Measurements from ENCODE around the gene SETBP1.

SETBP1 gene

GRCh38 chr18:44680273-44681075 lies at the start of gene SETBP1:
TSS of gene SETBP1 (plus strand) at chr18:44680888. CDS start at chr18:44701347, 20,459 bp downstream.
- DNase-seq (ENCODE audit: low read depth), result peak; percentile 6

DNA sequence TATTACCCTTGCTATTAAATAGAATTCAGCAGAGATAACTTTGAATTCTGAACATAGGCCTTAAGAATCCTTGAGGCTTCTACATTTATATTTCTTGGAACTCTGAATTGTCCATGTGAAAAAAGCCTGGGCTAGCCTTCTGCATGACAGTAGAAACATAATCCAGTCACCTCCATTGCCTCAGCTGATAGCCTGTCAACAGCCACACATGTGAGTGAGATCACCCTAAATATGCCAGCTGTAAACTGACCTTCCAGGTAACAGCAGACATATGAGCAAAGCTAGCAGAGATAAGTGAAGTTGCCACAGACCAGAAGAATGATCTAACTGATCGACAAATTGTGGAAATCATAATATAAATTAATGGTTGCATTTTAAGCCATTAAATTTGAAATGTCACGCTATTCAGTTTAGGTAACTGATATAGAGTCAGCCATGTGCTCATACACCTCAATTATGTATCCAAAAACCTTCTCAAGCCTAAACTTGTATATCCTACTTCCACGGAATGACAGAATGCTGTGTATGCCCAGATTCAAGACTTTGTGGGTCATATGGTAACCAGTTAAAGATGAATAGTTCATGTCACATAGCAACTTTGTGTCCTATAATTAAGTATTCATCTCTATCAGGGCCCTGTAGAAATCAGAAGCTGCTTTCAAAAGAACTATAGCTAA lies 48.1 kb upstream of the SETBP1 start:
- no peak for DNase-seq (ENCODE audit: low read depth)

DNA sequence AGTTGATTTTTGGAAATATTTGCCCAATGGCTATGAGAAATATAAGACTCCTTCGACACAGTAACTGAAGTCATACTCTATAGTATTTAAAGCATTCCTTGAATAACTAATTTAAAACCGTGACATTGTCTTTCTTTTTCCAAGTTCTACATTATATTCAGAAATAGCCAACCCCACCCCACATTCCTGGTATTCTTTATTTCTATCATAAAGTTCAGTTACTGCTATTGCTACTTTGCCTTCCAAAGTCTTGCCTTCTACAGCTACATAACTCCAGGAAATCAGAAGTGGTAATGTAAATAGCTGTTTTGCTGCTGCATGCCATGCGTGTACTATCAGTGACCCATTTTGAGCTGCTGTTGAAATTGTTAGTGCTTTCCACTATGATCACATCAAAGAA lies 45.1 kb upstream of the SETBP1 start:
- DNase-seq (ENCODE audit: low read depth), result no peak

GRCh38 chr18:44636241-44636640 lies 44.4 kb upstream of the SETBP1 start:
- DNase-seq (ENCODE audit: low read depth), result no peak

GRCh38 chr18:44637210-44638033 lies 43.3 kb upstream of the SETBP1 start:
- DNase-seq (ENCODE audit: low read depth), result no peak

DNA sequence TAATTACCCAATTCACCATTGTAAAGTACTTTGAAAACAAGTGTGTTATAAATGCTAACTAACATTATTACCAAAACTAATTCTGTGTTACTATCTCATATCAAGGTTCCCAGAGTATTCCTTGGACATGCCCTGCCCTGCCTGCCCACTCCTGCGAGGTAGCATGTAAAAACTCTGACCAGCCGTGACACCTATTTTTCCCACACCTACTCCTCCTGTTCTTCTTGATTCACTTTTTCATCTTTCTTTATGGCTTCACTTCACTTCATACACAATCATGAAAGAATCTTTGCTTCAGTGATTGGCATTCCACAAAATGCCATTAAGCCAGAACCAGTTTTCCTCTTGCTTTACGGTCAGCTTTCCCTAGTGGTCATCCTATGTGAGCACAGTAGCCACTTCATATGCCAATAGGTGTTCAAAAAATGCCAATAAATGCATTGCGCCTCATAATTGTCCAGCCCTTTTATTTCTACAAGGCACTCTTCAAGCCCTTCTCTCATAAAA lies 42.6 kb upstream of the SETBP1 start:
- no peak for DNase-seq (ENCODE audit: low read depth)

GRCh38 chr18:44638811-44639210 lies 41.9 kb upstream of the SETBP1 start:
- DNase-seq (ENCODE audit: low read depth), result no peak

DNA sequence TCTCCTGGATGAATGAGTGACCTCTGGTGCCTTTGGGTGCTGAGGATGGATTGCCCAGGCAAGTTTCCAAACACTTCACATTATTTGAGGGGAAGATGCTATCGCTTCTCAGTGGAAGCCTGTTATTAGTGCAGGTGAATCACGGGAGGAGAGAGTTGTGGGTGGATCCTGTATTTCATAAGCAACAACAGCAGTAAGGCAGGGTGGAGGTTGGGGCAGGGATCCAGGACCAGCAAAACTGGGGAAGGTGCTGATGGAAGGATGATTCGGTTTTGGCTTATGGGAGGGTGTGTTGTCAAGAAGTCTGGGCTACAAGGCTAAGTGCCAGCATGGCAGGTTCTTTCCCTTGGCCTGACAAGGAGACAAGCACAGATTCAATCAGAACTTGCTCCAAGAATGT lies 37.7 kb upstream of the SETBP1 start:
- no peak for DNase-seq (ENCODE audit: low read depth)

- DNase-seq (ENCODE audit: low read depth), result no peak
These were observed 29.2 kb upstream of the SETBP1 start for GRCh38 chr18:44651478-44651877.

GRCh38 chr18:44651918-44652572 lies 28.6 kb upstream of the SETBP1 start:
- DNase-seq (ENCODE audit: low read depth), result no peak

DNA sequence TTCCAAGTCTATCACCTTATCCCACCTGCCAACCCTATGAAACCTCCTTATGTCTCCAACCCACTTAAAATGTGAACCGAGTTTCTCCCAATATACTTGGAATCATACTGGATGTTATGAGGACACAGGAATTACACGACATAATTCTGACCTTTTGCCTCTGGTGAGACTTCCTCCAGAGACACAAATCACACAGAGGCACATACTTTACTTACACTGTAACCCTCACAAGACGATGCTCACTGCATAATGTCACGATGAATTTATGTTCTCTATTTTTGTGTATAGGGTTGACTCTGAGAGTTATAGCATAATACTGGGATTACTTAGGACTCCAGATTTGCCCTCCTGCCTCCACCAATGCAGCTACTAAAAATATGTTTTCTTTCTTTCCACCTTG lies 28.0 kb upstream of the SETBP1 start:
- no peak for DNase-seq (ENCODE audit: low read depth)

DNA sequence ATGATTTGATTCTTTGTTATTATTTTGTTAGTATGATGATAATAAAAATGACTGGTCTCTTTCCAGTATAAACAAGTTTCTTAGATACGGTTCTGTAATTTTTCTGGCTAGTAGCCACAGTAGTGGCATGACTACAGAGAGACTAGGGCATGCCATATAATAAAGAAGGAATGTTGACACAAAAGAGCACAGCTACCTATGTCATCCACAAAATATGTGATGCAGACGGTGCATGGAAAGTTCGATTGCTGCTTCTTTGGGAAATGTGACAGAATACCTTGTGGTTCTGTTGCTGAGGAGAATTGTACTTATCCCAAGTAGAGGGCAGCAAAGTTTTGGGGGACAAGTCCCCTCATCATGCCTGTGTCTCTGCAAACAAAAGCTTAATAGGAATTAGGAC lies 26.1 kb upstream of the SETBP1 start:
- no peak for DNase-seq (ENCODE audit: low read depth)

DNA sequence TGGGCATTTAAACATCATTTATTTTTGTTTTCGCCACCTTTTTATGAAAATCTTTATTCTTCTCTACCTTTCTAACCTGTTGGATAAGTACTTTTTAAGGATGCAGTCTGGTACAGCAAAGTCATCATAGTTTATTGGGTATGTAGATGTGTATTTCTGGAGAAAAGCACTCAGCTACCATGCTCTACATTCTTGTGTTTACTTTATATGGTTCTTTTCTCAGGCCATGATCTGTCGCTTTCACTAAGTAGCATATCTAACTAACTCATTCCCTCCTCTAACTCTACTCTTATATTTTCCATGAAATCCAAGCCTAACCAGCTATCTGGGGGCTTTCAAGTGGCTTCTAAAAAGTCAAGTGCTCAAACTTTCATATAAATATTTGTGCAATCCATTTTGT lies 25.3 kb upstream of the SETBP1 start:
- DNase-seq (ENCODE audit: low read depth), result no peak

- DNase-seq (ENCODE audit: low read depth), result no peak
These were observed 20.9 kb upstream of the SETBP1 start for GRCh38 chr18:44659771-44660170.

DNA sequence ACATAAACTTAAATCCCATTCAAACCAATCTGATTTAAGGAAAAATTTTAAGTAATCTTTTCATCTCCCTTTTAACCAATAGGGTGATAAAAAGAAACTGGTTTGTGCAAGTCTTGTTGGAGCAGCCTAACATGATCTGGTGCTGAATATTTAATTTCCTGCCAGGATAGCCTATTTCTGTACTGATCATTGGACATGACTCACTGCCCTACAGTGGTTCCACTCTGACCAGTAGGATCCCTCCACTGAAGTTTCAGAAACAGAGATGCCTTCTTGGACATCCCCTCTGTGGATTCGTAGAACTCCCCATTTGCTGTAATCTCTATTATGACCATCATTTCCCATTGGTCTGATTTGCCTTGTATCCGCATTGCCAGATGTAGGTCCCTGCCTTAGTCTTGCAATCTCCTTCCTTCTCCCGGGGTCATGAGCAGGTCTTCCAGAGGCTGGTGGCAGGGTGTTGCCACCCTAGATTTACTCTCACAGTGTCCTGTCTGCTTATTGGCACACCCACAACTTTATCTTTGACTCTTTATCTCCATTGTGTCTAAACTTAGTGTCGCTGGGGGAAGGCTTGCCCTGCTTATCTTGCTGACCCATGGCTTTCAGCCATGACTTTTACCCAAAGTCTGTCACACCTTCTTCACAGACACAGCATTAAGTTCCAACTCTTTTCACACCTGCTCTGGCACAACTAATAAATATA lies 12.3 kb upstream of the SETBP1 start:
- no peak for DNase-seq (ENCODE audit: low read depth)

DNA sequence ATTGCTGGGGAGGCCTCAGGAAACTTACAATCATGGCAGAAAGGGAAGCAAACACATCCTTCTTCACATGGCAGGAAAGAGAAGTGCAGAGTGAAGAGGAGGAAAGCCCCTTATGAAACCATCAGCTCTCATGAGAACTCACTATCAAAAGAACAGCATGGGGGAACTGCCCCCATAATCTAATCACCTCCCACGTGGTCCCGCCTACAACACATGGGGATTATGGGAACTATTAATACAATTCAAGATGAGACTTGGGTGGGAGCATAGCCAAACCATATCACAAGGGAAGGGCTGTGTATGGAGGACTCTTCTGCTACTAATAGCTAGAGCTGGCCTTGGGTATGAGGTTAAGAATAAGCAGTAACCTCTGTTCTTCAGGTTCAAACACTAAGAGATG lies 8.8 kb upstream of the SETBP1 start:
- no peak for DNase-seq (ENCODE audit: low read depth)

GRCh38 chr18:44672506-44672905 lies 8.2 kb upstream of the SETBP1 start:
- DNase-seq (ENCODE audit: low read depth), result no peak

DNA sequence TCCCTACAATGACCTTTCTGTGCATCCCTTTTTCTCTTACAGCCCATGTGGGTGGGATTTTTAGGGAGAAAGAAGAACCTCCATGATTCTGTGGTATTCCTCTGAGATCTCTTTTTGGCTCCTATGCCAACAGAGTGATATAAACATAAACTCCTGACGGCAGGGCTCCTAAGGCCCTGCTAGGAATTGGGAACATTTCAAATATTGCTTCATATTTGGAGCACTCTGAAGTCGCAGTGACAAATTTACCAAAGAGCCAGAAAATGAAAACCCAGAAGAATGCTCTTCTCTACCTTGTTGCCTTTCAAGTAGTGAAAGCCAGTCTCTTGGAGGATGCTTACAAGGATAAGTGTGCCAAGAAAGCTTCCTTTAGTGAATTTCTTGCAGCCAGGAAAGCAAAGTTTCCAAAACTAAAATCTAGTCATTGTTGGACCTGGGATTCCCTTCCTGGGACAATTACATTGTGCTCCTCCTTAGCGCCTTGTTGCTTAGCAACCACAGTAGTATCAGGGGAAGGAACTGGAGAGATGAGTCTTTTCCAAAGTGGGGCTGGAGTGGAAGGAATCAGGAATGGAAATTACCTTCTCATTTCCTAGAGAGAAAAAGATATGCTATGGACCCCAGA lies 7.3 kb upstream of the SETBP1 start:
- DNase-seq (ENCODE audit: low read depth), result no peak

DNA sequence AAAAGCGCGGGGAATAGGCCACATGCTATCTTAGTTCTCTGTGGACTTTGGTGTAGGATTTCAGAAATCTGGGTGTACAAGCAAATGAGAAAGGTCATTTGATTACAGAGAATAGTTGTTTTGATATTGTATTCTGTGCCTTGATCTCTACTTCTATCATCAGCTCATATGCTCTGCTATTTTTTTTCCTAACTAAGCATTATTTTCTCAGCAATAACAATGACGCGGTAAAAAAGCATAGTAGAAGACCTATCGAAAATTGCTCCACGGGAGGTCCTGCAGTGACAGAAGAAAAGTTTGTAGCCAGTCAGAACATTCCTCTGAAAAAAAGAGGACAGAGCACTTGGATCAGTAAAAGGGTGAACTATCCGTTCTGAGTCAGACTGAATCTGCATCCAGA lies 2.8 kb upstream of the SETBP1 start:
- DNase-seq (ENCODE audit: low read depth), result no peak

DNA sequence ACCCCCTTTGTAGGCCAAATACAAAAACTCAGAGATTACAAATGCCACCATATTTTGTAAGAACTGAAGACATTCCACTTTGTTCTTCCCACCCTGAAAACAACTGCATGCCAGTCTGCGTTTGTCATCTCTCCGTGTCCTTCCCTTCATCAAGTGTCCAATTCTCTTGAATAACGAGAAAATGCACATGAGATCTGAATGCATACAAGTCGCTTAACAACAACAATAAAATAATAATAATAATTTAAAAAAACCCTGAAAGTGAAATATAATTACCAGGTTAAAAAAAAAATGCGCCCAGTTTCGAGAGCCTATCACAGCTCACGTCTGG lies 2.0 kb upstream of the SETBP1 start:
- no peak for DNase-seq (ENCODE audit: low read depth)
